IMR-90 (cell line): ENCODE data around the gene PLEK. TPM values are rescaled to one million over a fixed set of nuclear protein-coding genes. Genes with fewer than 3 reads are reported as not detected.

ENCODE experiments used
- ATAC-seq: fragments of 200-7000 bp; cut with Tn5 transposase; 2 replicates; pipeline ENCODE4 v1.9.1; 2020; ENCODE audit warnings: low read depth, mild to moderate bottlenecking, moderate library complexity
- BruUV-seq: library from RNA; stranded (reverse); fragments of 400-500 nt; replicated peaks from 2 replicates; lab custom pipeline; 2021; lab: Mats Ljungman, UMichigan
- CTCF ChIA-PET: fragments of 300-600 bp; formaldehyde crosslinking; extraction: SDS; loops from one replicate; lab custom pipeline; 2021; ENCODE audit warnings: antibody characterized with exemption; lab: Yijun Ruan, JAX
- POLR2A ChIA-PET: fragments of 300-600 bp; sonication (Branson Sonifier 250); formaldehyde crosslinking; loops from one replicate; lab custom pipeline; 2022; ENCODE audit warnings: antibody characterized with exemption; ENCODE audit not compliant: unreplicated experiment; lab: Charles Lee
- DNase-seq: peaks from one replicate; pipeline ENCODE4 v3.0.0; 2013
- H2AFZ ChIP-seq: replicated peaks from 2 replicates; pipeline ENCODE3; 2013; ENCODE audit warnings: low read length, mild to moderate bottlenecking; ENCODE audit not compliant: poor library complexity
- H2AK5ac ChIP-seq: 2 replicates; pipeline ENCODE4 v1.6.1; 2013; ENCODE audit warnings: low read depth, low read length, inconsistent platforms
- H2AK9ac ChIP-seq: replicated peaks from 2 replicates; pipeline ENCODE3; 2013; ENCODE audit warnings: mild to moderate bottlenecking, low read depth, low read length, moderate library complexity; ENCODE audit not compliant: poor library complexity
- H2BK120ac ChIP-seq: 2 replicates; pipeline ENCODE4 v1.6.1; 2013; ENCODE audit warnings: low read depth, low read length, inconsistent platforms
- H2BK15ac ChIP-seq: 3 replicates; pipeline ENCODE4 v1.6.1; 2013; ENCODE audit warnings: low read depth, low read length, inconsistent platforms
- H2BK20ac ChIP-seq: 2 replicates; pipeline ENCODE4 v1.6.1; 2013; ENCODE audit warnings: low read depth, mild to moderate bottlenecking, inconsistent platforms, low read length, moderate library complexity
- H2BK5ac ChIP-seq: 2 replicates; pipeline ENCODE4 v1.6.1; 2013; ENCODE audit warnings: mild to moderate bottlenecking, low read depth, low read length, inconsistent platforms; ENCODE audit not compliant: poor library complexity, severe bottlenecking
- H3K14ac ChIP-seq: replicated peaks from 2 replicates; pipeline ENCODE4 v1.6.1; 2013; ENCODE audit warnings: low read depth, low read length, inconsistent platforms
- H3K18ac ChIP-seq: 2 replicates; pipeline ENCODE4 v1.6.1; 2013; ENCODE audit warnings: low read depth, low read length, control low read depth
- H3K23ac ChIP-seq: 2 replicates; pipeline ENCODE4 v1.6.1; 2013; ENCODE audit warnings: low read depth, low read length, inconsistent platforms
- H3K27ac ChIP-seq: 2 replicates; pipeline ENCODE4 v1.5.1; 2013; ENCODE audit warnings: mild to moderate bottlenecking, control low read depth, low read length; ENCODE audit not compliant: insufficient read depth
- H3K27me3 ChIP-seq: 2 replicates; pipeline ENCODE4 v1.6.1; 2013; ENCODE audit warnings: low read length; ENCODE audit not compliant: control insufficient read depth, insufficient read depth
- H3K36me3 ChIP-seq: 2 replicates; pipeline ENCODE4 v1.6.1; 2013; ENCODE audit warnings: low read length, mixed read lengths; ENCODE audit not compliant: control insufficient read depth, insufficient read depth
- H3K4ac ChIP-seq: 2 replicates; pipeline ENCODE4 v1.6.1; 2013; ENCODE audit warnings: low read depth, low read length, inconsistent platforms
- H3K4me1 ChIP-seq: 2 replicates; pipeline ENCODE4 v1.6.1; 2013; ENCODE audit warnings: low read length, mixed read lengths; ENCODE audit not compliant: control insufficient read depth, insufficient read depth
- H3K4me2 ChIP-seq: 2 replicates; pipeline ENCODE4 v1.6.1; 2013; ENCODE audit warnings: low read depth, mild to moderate bottlenecking, control low read depth, low read length, moderate library complexity
- H3K4me3 ChIP-seq: 2 replicates; pipeline ENCODE4 v1.5.1; 2013; ENCODE audit warnings: low read depth, mild to moderate bottlenecking, control low read depth, low read length, moderate library complexity; ENCODE audit not compliant: insufficient read depth
- H3K56ac ChIP-seq: 2 replicates; pipeline ENCODE4 v1.6.1; 2013; ENCODE audit warnings: low read length, inconsistent platforms; ENCODE audit not compliant: insufficient read depth; ENCODE audit errors: extremely low read depth
- H3K79me1 ChIP-seq, 2 experiments: 2 replicates each; pipeline ENCODE4 v1.6.1; 2013; ENCODE audit warnings: low read length in 2 of 2, inconsistent platforms in 1 of 2, low read depth in 1 of 2
- H3K9ac ChIP-seq: 2 replicates; pipeline ENCODE4 v1.6.1; 2013; ENCODE audit warnings: low read depth, low read length, control low read depth
- H3K9me1 ChIP-seq: 2 replicates; pipeline ENCODE4 v1.6.1; 2013; ENCODE audit warnings: low read length, inconsistent platforms; ENCODE audit not compliant: insufficient read depth
- H3K9me3 ChIP-seq: 2 replicates; pipeline ENCODE4 v1.6.1; 2013; ENCODE audit warnings: low read length; ENCODE audit not compliant: control insufficient read depth, insufficient read depth
- H4K20me1 ChIP-seq: 2 replicates; pipeline ENCODE4 v1.6.1; 2013; ENCODE audit warnings: low read length, inconsistent platforms; ENCODE audit not compliant: insufficient read depth
- H4K5ac ChIP-seq: 2 replicates; pipeline ENCODE4 v1.6.1; 2013; ENCODE audit warnings: mild to moderate bottlenecking, low read depth, low read length, control low read depth
- H4K8ac ChIP-seq, 2 experiments: 2 replicates each; pipeline ENCODE4 v1.6.1; 2013; ENCODE audit warnings: low read depth in 2 of 2, low read length in 2 of 2, control low read depth in 1 of 2, inconsistent platforms in 1 of 2
- H4K91ac ChIP-seq: 2 replicates; pipeline ENCODE4 v1.6.1; 2013; ENCODE audit warnings: low read depth, low read length, inconsistent platforms; ENCODE audit not compliant: insufficient read depth
- BHLHE40 ChIP-seq: fragments of 150-350 bp; IDR thresholded peaks from 2 replicates; pipeline ENCODE4 v1.6.1; 2016; ENCODE audit warnings: mild to moderate bottlenecking, low read depth, low read length
- MAFK ChIP-seq: IDR thresholded peaks from 2 replicates; pipeline ENCODE4 v1.6.1; 2012; ENCODE audit warnings: low read depth, low read length, improper control_type of control experiment
- MAZ ChIP-seq: IDR thresholded peaks from 2 replicates; pipeline ENCODE4 v1.6.1; 2012; ENCODE audit warnings: low read depth, mild to moderate bottlenecking, low read length, improper control_type of control experiment, moderate library complexity, borderline replicate concordance
- MXI1 ChIP-seq: IDR thresholded peaks from 2 replicates; pipeline ENCODE4 v1.6.1; 2012; ENCODE audit warnings: low read depth, mild to moderate bottlenecking, low read length, moderate library complexity, borderline replicate concordance
- RFX5 ChIP-seq: IDR thresholded peaks from 2 replicates; pipeline ENCODE4 v1.8.0; 2012; ENCODE audit warnings: low read depth, mild to moderate bottlenecking, low read length, moderate library complexity
- SMC3 ChIP-seq: fragments of 150-350 bp; IDR thresholded peaks from 2 replicates; pipeline ENCODE4 v1.6.1; 2016; ENCODE audit warnings: low read depth, mild to moderate bottlenecking, antibody characterized with exemption, low read length, moderate library complexity
- WGBS, 2 experiments: methylation state at CpG; one replicate each; pipeline versions ENCODE4 v1.1.5 to v1.1.7; 2013; ENCODE audit warnings: missing lambda C conversion rate in 2 of 2; ENCODE audit not compliant: insufficient read length in 1 of 2; ENCODE audit errors: extremely low coverage in 2 of 2; 5-methylcytosine and 5-hydroxymethylcytosine counted together
- dilution Hi-C: fragments of 300-500 bp; cut with HindIII; formaldehyde crosslinking; loops from one replicate; pipeline ENCODE4 v1.14.3; 2018; ENCODE audit warnings: low sequenced_read_pairs; ENCODE audit not compliant: unreplicated experiment
- in situ Hi-C: fragments of 300-500 bp; cut with MboI; formaldehyde crosslinking; loops from 3 replicates; pipeline ENCODE4 v1.14.3; 2019; ENCODE audit warnings: low sequenced_read_pairs, inconsistent platforms, mixed read lengths
- intact Hi-C: fragments of 100-400 bp; cut with micrococcal nuclease; formaldehyde crosslinking; loops from 2 replicates; pipeline ENCODE4 v1.10.0; 2022
- polyA plus RNA-seq, 3 experiments: library from polyadenylated mRNA; depleted of rRNA; stranded (reverse); fragments of >200 nt; gene quantifications; 2 replicates each; pipeline ENCODE4 v1.2.3, GENCODE V29; 2012; ENCODE audit warnings: low replicate concordance in 1 of 3
- total RNA-seq: library from RNA; depleted of rRNA; stranded (reverse); fragments of >200 nt; gene quantifications from 2 replicates; pipeline ENCODE4 v1.2.3, GENCODE V29; 2012
- TF ChIP-seq, protein P1 (sequence below): fragments of 150-350 bp; IDR thresholded peaks from 2 replicates; pipeline ENCODE4 v1.6.1; 2017; ENCODE audit warnings: mild to moderate bottlenecking, antibody characterized with exemption, low read length, low read depth
- TF ChIP-seq, protein P2 (sequence below): fragments of 150-350 bp; IDR thresholded peaks from 2 replicates; pipeline ENCODE4 v1.6.1; 2016; ENCODE audit warnings: low read depth, mild to moderate bottlenecking, low read length, moderate library complexity, borderline replicate concordance

The PLEK gene
- total and polyA plus RNA-seq, 2 of the 4 experiments (the other 2 are of a cell fraction) = under 0.01 TPM; not detected in 1

- BruUV-seq = no TSS peak
- DNase-seq = no peak
- WGBS, 2 experiments = no CpG with 5 or more reads among the region's 2 CpGs
- ChIA-PET CTCF (no interaction called here), POLR2A (no interaction called here)
- Histone ChIP-seq H3K56ac (no peak overlapping the region), H3K9me3 (no peaks in the 10 kb centered on the region), H4K5ac (no peak overlapping the region), H3K36me3 (no peaks in the 10 kb centered on the region), H3K18ac (no peak overlapping the region), H4K20me1 (no peaks in the 10 kb centered on the region), H2BK5ac (no peak overlapping the region), H4K8ac (no peak overlapping the region), H3K4me3 (no peak overlapping the region), H3K27me3 (peaks cover 24% of the 10 kb centered on the region), H3K9me1 (no peaks in the 10 kb centered on the region), H3K14ac (no peak overlapping the region), H3K79me1 (no peaks in the 10 kb centered on the region), H3K4me2 (no peak overlapping the region), H3K9ac (no peak overlapping the region), H2AK9ac (no peak overlapping the region), H3K27ac (no peak overlapping the region), H2BK120ac (no peak overlapping the region), H3K4ac (no peak overlapping the region), H2BK15ac (no peak overlapping the region), H2AFZ (no peak overlapping the region), H3K23ac (no peak overlapping the region), H2BK20ac (no peak overlapping the region), H2AK5ac (no peak overlapping the region), H3K4me1 (no peaks in the 10 kb centered on the region), H4K91ac (no peak overlapping the region)
- intact Hi-C loops = no loop called here
- ATAC-seq = no peak
- in situ Hi-C loops = no loop called here
- TF ChIP-seq MXI1 (no peak), MAZ (no peak), SMC3 (no peak), RFX5 (no peak), MAFK (no peak), BHLHE40 (no peak)
- TF ChIP-seq, protein P1, sequence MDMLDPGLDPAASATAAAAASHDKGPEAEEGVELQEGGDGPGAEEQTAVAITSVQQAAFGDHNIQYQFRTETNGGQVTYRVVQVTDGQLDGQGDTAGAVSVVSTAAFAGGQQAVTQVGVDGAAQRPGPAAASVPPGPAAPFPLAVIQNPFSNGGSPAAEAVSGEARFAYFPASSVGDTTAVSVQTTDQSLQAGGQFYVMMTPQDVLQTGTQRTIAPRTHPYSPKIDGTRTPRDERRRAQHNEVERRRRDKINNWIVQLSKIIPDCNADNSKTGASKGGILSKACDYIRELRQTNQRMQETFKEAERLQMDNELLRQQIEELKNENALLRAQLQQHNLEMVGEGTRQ = no peak
- TF ChIP-seq, protein P2, sequence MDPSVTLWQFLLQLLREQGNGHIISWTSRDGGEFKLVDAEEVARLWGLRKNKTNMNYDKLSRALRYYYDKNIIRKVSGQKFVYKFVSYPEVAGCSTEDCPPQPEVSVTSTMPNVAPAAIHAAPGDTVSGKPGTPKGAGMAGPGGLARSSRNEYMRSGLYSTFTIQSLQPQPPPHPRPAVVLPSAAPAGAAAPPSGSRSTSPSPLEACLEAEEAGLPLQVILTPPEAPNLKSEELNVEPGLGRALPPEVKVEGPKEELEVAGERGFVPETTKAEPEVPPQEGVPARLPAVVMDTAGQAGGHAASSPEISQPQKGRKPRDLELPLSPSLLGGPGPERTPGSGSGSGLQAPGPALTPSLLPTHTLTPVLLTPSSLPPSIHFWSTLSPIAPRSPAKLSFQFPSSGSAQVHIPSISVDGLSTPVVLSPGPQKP = no peak
- dilution Hi-C loops = no loop called here
Observed at GRCh38 chr2:68413466-68413865, 48.4 kb downstream of the PLEK start.
